ENCODE results near the gene CREB1. TPM values are rescaled to one million over a fixed set of nuclear protein-coding genes. Genes with fewer than 3 reads are reported as not detected.

Gene CREB1
- total RNA-seq, 4 donors from 2014 or later = 38.2 to 82.3 (median 49.4) TPM

DNA sequence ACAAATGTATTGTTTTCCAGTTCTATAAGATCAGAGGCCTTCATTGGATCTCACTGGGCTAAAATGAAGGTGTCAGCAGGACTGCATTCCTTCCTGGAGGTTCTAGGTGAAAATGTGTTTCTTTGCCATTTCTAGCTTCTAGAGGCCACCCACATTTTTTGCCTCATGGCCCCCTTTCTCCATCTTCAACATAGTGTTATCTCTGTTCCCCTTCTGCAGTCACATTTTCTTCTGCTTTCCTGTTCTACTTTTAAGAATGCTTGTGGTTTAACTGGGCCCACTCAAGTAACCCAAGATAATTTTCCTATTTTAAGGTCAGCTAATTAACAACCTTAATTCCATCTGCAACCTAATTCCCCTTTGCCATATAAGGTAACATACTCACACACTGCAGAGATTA lies 59.4 kb downstream of the CREB1 start:
- ATAC-seq (ENCODE audit: low FRiP score) (no peak), DNase-seq (ENCODE audit: low spot score) (no peak)
- TF ChIP-seq, protein P1, sequence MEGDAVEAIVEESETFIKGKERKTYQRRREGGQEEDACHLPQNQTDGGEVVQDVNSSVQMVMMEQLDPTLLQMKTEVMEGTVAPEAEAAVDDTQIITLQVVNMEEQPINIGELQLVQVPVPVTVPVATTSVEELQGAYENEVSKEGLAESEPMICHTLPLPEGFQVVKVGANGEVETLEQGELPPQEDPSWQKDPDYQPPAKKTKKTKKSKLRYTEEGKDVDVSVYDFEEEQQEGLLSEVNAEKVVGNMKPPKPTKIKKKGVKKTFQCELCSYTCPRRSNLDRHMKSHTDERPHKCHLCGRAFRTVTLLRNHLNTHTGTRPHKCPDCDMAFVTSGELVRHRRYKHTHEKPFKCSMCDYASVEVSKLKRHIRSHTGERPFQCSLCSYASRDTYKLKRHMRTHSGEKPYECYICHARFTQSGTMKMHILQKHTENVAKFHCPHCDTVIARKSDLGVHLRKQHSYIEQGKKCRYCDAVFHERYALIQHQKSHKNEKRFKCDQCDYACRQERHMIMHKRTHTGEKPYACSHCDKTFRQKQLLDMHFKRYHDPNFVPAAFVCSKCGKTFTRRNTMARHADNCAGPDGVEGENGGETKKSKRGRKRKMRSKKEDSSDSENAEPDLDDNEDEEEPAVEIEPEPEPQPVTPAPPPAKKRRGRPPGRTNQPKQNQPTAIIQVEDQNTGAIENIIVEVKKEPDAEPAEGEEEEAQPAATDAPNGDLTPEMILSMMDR (IDR thresholded peaks at IDR 0.05) = no peak

DNA sequence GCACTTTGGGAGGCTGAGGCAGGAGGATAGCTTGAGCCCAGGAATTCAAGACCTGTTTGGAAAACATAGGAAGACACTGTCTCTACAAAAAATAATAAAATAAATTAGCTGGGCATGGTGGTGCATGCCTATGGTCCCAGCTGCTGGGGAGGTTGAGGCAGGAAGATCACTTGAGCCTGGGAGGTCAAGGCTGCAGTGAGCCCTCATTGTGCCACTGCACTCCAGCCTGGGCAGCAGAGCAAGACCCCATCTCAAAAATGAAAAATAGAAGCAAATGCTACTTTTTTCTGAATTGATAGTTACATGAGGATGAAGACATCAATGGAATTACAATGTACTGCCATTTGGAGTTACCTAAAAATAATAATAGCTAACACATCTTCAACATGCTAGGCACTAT lies 63.5 kb downstream of the CREB1 start:
- ATAC-seq (ENCODE audit: low FRiP score) = no peak
- TF ChIP-seq, protein P1 (IDR thresholded peaks at IDR 0.05) = no peak
- DNase-seq (ENCODE audit: low spot score) = no peak

DNA sequence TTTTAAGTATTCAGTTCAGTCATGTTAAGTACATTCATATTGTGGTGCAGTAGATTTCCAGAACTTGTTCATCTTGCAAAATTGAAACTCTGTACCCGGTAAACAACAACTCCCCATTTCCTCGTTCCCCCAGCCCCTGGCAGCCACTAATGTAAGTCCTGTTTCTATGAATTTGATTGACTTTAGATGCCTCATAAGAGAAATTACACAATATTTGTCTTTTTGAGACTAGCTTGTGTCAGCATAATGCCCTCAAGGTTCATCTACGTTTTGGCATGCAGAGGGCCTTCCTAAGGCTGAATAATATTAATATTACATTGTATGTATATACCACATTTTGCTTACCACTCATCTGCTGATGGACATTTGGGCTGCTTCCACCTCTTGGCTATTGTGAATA lies 64.5 kb downstream of the CREB1 start:
- TF ChIP-seq, protein P1 (IDR thresholded peaks at IDR 0.05) = no peak
- DNase-seq (ENCODE audit: low spot score) = no peak

DNA sequence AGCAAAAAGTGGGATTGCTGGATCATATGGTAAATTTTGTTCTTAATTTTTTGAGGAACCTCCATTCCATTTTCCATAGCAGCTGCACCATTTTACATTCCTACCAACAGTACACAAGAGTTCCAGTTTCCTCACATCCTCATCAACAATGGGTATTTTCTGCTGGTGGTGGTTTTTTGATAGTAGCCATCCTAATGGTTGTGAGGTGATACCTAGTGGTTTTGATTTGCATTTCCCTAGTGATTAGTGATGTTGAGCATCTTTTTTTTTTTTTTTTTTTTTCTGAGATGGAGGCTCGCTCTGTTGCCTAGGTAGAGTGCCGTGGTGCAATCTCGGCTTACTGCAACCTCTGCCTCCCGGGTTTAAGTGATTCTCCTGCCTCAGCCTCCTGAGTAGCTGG lies 65.0 kb downstream of the CREB1 start:
- ATAC-seq (ENCODE audit: low FRiP score) (no peak), DNase-seq (ENCODE audit: low spot score) (no peak)
- TF ChIP-seq, protein P1 (IDR thresholded peaks at IDR 0.05) = no peak

More for the DNA sequence above, 64.5 kb downstream of the CREB1 start:
- ATAC-seq (ENCODE audit: low FRiP score) = no peak

DNA sequence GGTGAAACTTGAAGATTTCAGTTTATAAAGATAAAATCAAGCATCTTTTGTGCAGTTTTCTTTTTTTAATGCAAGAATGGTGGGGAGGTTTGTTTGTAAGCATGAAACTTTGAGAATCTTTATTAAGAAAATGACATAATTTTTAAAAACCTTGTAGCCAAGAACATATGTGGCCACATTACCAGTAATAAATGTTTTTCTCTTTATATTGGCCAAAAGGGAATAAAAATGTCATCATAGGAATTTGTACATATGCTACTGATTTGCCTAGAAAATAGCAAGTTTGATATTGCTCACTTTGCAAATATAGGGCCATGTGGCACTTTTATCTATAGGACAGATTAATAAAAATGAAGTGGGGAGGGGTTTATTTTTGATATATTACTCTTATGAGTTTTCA lies 69.9 kb downstream of the CREB1 start:
- no peak for ATAC-seq (ENCODE audit: low FRiP score)
- DNase-seq (ENCODE audit: low spot score) = no peak
- TF ChIP-seq, protein P1 (IDR thresholded peaks at IDR 0.05) = no peak

DNA sequence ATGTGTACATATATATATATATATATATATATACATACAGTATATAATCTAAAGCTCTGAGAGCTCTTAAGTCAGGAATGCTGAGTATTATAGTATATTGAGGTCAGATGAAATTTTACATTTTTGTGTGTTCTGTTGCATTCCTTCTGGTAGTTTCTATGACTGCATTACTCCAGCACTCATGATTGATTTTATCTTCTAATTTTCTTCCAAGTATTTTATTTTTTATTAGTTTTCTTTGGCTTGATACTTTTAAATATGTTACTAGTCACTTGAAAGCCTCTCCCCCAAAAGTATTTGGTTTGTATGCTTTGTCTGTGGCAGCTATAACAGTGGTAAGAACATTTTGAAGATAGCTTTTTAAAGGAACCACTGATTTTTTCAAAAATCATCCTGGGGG lies 70.5 kb downstream of the CREB1 start:
- TF ChIP-seq, protein P1 (IDR thresholded peaks at IDR 0.05) = no peak
- no peak for ATAC-seq (ENCODE audit: low FRiP score)
- no peak for DNase-seq (ENCODE audit: low spot score)

DNA sequence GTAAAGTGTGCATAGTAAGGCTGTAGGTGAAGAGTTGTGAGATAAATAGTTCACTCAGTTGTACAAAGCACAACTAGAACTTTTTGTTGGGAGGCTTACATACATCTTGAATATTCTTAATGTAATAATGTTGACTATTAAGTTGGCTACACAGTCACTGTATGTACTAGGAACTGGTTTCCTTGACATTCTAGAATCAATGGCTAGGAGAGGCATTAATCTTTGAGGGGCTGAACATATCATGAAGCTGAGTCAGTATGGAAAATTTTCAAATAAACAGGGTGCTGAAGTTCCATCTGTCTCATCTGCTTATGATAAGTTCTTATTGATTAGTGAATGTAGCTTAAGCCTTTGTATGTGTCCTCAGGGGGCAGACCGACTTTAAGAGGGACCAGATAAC lies 72.0 kb downstream of the CREB1 start:
- DNase-seq (ENCODE audit: low spot score) (no peak), ATAC-seq (ENCODE audit: low FRiP score) (no peak)
- TF ChIP-seq, protein P1 (IDR thresholded peaks at IDR 0.05) = no peak

All from omental fat pad (tissue), 4 donors.